Thyroid gland (tissue), 4 donors: ENCODE measurements around the gene RAB19. TPM values are rescaled to one million over a fixed set of nuclear protein-coding genes. Genes with fewer than 3 reads are reported as not detected.

Experiments used
- DNase-seq, 2 donors: peaks; one replicate each; pipeline ENCODE4 v3.0.0-alpha.2; 2019
- H3K27ac ChIP-seq, 3 donors: fragments of 200-600 bp; sonication (generic); 1 replicate in 2 of 3; 2 replicates in 1 of 3; pipeline ENCODE4 v1.5.1; 2016 to 2019; ENCODE audit warnings: mild to moderate bottlenecking in 1 of 3, moderate library complexity in 1 of 3
- H3K27me3 ChIP-seq: fragments of 200-600 bp; sonication (generic); one replicate; pipeline ENCODE4 v1.5.1; 2019
- H3K36me3 ChIP-seq, 2 donors: fragments of 200-600 bp; sonication (generic); one replicate each; pipeline ENCODE4 v1.5.1; 2016 to 2019
- H3K4me1 ChIP-seq, 2 donors: fragments of 200-600 bp; sonication (generic); one replicate each; pipeline ENCODE4 v1.5.1; 2017 to 2019
- H3K4me3 ChIP-seq, 3 donors: fragments of 200-600 bp; sonication (generic); replicated peaks in 1 of 3; 1 replicate in 2 of 3; 2 replicates in 1 of 3; pipeline ENCODE4 v1.5.1; 2016; ENCODE audit warnings: mild to moderate bottlenecking in 1 of 3
- H3K9me3 ChIP-seq: fragments of 200-600 bp; sonication (generic); one replicate; pipeline ENCODE4 v1.5.1; 2017
- POLR2A ChIP-seq, 2 donors: fragments of 450-650 bp; IDR thresholded peaks; one replicate each; pipeline ENCODE4 v1.6.1; 2017; ENCODE audit warnings: antibody characterized with exemption in 2 of 2, mild to moderate bottlenecking in 2 of 2, moderate library complexity in 1 of 2
- WGBS, 2 donors: methylation state at CpG; one replicate each; pipeline ENCODE4 v1.1.5; 2017; 5-methylcytosine and 5-hydroxymethylcytosine counted together
- intact Hi-C: fragments of 100-400 bp; cut with DNase I; formaldehyde crosslinking; loops from one replicate; pipeline ENCODE4 v1.15.1; 2023
- total RNA-seq, 4 donors: library from RNA; depleted of rRNA; stranded (reverse); fragments of >200 nt; gene quantifications; one replicate each; pipeline ENCODE4 v1.2.3, GENCODE V29; 2016
- TF ChIP-seq, protein P1 (sequence below), 6 experiments: fragments of 200-600 bp in 3 of 6; fragments of 450-650 bp in 3 of 6; sonication (generic) in 3 of 6; IDR thresholded peaks; one replicate each; pipeline ENCODE4 v1.5.1; 2016 to 2019; ENCODE audit warnings: antibody characterized with exemption in 6 of 6, mild to moderate bottlenecking in 2 of 6, inconsistent platforms in 1 of 6, moderate library complexity in 1 of 6

RAB19 gene, protein sequence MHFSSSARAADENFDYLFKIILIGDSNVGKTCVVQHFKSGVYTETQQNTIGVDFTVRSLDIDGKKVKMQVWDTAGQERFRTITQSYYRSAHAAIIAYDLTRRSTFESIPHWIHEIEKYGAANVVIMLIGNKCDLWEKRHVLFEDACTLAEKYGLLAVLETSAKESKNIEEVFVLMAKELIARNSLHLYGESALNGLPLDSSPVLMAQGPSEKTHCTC
- total RNA-seq, result 10 to 100 TPM in 3 of 4 donors, 1 to 10 TPM in 1; 9.7 to 45.5 (median 17.2) TPM

DNA sequence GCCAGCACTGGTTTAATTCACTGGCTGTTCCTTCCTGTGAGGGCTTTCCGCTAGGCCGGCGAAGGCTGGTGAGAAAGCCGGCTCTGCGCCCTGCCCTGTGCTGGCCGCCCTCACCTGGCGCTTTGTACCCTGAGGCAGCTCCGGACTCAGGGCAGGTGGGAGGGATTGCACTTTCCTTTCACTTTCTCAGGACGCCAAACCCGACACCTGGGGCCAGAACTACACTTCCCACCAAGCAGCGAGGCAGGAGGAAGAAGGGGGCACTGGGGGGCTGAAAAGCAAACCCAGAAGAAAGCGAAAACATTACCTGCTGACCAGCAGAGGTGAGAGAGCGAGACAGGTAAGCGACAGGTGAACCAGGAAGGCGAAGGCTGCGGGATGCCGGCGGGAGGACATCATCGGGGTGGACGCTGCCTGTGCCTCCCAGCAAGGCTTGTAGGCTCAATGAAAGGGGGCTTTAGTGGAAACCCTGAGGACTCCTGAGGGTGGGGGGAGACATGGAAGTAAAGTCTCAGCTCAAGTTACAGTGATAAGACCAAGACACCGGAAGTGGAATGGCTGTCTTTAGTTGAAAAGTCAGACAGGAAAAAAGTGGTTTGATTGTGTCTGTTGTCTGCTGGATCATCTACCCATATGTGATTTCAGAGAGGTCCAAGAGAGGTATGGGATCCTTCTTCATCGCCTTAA, at the start of gene RAB19:
Gene RAB19, plus strand, starts transcription at position 181 of the 687 bp plus-strand sequence. CDS start 3,589 bp downstream, outside the sequence.
- intact Hi-C loops, result no loop called here
- no peaks in the 10 kb centered on the region for H3K36me3 ChIP-seq
- no peaks in the 10 kb centered on the region for H3K9me3 ChIP-seq
- DNase-seq, result peak; percentile 70 to 77
- peak within 1 kb of the TSS; percentile 76 to 90 (median 85) for H3K27ac ChIP-seq
- 5 to 8% methylated on average over 21 to 22 of the region's 22 CpGs for WGBS, 2 donors
- H3K27me3 ChIP-seq, result no peaks in the 10 kb centered on the region
- peaks cover 6 to 8% of the 10 kb centered on the region in 2 donors for H3K4me1 ChIP-seq
- TF ChIP-seq, protein P1, sequence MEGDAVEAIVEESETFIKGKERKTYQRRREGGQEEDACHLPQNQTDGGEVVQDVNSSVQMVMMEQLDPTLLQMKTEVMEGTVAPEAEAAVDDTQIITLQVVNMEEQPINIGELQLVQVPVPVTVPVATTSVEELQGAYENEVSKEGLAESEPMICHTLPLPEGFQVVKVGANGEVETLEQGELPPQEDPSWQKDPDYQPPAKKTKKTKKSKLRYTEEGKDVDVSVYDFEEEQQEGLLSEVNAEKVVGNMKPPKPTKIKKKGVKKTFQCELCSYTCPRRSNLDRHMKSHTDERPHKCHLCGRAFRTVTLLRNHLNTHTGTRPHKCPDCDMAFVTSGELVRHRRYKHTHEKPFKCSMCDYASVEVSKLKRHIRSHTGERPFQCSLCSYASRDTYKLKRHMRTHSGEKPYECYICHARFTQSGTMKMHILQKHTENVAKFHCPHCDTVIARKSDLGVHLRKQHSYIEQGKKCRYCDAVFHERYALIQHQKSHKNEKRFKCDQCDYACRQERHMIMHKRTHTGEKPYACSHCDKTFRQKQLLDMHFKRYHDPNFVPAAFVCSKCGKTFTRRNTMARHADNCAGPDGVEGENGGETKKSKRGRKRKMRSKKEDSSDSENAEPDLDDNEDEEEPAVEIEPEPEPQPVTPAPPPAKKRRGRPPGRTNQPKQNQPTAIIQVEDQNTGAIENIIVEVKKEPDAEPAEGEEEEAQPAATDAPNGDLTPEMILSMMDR (IDR thresholded peaks at IDR 0.05), result no peak
- TF ChIP-seq POLR2A (IDR thresholded peaks at IDR 0.05), result peak in 1 of 2 donors; percentile 43
- H3K4me3 ChIP-seq, result peak within 1 kb of the TSS in 2 of 3 donors; percentile 29 to 57

DNA sequence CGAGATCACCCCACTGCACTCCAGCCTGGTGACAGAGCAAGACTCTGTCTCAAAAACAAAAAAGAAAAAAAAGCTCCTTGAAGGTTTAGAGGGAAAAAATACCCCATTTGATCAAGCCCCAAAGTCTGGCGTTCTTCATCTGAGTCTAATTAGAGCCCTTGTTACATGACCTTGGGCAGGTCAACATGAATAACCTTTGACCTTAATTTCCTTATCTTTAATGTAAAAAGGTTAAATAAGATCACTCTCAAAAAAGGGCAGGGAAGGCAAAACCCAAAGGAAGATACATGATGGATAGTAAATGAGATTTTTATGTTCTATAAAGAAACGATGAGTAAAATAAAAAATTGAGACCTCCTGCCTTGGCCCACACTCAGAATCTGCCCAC, 45.8 kb upstream of the RAB19 start:
- WGBS, 2 donors, result 88 to 94% methylated on average over 3 of the region's 3 CpGs
- TF ChIP-seq, protein P1 (IDR thresholded peaks at IDR 0.05), result no peak
- no peak for TF ChIP-seq POLR2A (IDR thresholded peaks at IDR 0.05)
- Histone ChIP-seq H3K27ac (no peak overlapping the region), H3K4me3 (no peak overlapping the region), H3K4me1 (no peaks in the 10 kb centered on the region), H3K36me3 (peaks cover 3 to 11% of the 10 kb centered on the region in 2 donors), H3K27me3 (no peaks in the 10 kb centered on the region), H3K9me3 (no peaks in the 10 kb centered on the region)
- intact Hi-C loops, result no loop called here
- DNase-seq, result no peak

DNA sequence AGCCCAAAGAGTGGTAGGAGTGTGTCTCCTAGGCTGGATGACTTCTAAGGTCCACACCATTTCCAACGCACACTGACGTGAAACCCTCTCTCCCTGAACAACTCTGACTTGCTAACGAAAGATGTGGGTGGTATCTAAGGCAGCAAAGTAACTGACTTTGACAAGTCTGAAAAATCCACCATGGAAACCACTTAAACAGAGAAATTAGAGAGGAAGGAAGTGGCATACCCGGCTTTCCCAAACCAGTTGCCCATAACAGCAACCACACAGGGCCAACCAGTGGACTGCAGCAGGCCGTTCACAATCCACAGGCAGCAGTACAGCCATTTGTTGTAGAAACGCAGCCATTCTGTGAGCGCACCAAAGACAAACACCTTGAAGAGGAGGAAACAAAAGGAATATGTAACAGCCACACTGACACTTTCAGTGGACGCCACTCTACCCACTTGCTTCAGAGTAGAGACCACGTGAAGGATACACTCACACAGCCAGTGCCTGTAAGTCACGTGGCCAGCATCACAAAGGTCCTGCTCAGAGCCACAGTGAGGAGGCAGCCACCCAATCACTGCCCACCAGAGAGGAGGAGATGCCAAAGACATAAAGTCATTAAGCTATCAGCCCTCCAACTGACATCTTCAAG, 45.3 kb upstream of the RAB19 start:
- no peak for DNase-seq
- 89% methylated on average over 9 to 10 of the region's 10 CpGs for WGBS, 2 donors
- TF ChIP-seq POLR2A (IDR thresholded peaks at IDR 0.05), result no peak
- TF ChIP-seq, protein P1 (IDR thresholded peaks at IDR 0.05), result no peak
- Histone ChIP-seq H3K9me3 (no peaks in the 10 kb centered on the region), H3K4me3 (no peak overlapping the region), H3K4me1 (no peaks in the 10 kb centered on the region), H3K27me3 (no peaks in the 10 kb centered on the region), H3K36me3 (peaks cover 0 to 11% of the 10 kb centered on the region in 2 donors), H3K27ac (no peak overlapping the region)
- intact Hi-C loops, result no loop called here

DNA sequence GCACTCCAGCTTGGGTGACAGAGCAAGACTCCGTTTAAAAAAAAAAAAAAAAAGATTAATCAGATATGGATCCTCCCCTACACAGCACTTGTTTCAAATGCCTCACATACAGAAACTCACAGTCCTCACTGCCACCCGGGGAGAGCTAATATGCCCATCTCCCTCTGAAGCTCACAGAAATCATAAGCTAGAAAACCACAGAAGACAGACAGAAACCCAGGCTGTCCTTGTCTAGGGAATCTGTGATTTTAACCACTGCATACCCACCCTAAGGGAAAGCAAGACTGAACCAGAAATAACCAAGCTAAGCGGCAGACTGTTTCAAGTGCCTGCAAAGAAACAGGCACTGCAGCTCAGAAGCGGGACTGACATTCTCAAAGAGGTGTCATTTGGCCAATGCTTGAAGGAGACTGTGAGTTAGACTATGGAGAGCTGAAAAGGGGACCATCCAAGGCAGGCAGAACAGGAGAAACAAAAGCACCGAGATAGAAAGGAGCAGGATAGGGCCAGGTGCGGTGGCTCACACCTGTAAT, 43.1 kb upstream of the RAB19 start:
- intact Hi-C loops, result no loop called here
- DNase-seq, result no peak
- WGBS, 2 donors, result 91% methylated on average over 6 of the region's 6 CpGs

More for the DNA sequence above, 43.1 kb upstream of the RAB19 start:
- Histone ChIP-seq H3K4me3 (no peak overlapping the region), H3K36me3 (peaks cover 0 to 5% of the 10 kb centered on the region in 2 donors), H3K9me3 (no peaks in the 10 kb centered on the region), H3K27ac (no peak overlapping the region), H3K27me3 (no peaks in the 10 kb centered on the region), H3K4me1 (peaks cover 0 to 3% of the 10 kb centered on the region in 2 donors)
- TF ChIP-seq, protein P1 (IDR thresholded peaks at IDR 0.05), result no peak
- TF ChIP-seq POLR2A (IDR thresholded peaks at IDR 0.05), result no peak
